HG03039 (cell line): ENCODE measurements around the gene CCSAP.
"Not testable (repeated sequence)": the region's sequence is repeated elsewhere in the genome, so short reads cannot be mapped to it uniquely, and the experiment has no call there.

Experiments
- ATAC-seq: cut with Tn5 transposase; IDR thresholded peaks from one replicate; pipeline ENCODE4 v1.9.1; 2021; ENCODE audit warnings: mild to moderate bottlenecking, moderate library complexity; ENCODE audit not compliant: unreplicated experiment

Gene CCSAP

DNA sequence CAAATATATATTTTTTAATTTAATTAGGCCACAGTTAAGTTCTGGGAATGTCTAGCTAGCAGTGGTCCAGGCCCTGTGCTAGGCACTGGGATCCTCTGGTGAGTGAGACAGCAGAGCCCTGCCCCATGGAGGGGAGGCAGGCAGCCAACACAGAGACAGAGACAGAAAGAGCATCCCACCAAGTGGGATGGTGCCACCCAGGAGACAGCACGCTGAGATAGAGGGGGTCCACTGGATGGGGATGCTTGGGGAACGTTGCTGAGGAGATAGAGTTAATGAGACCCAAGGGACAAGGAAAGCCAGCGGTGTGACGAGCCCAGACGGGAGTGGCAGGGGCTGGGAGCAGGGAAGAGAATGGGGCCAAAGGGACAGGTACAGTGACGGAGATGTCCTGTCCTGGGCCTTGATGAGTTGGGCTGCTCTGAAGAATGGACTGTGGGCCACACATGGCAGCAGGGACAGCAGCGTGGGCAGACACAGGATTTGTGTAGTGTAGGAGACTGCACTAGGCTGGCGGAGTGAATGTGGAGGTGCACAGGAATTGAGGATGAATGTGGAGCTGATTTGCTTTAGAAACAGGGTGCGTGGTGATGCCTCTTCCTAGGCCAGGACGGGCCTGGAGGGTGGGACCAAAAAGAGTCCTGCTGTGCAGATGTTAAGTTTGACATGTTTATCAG lies 49.2 kb downstream of the CCSAP start:
- ATAC-seq = no peak

DNA sequence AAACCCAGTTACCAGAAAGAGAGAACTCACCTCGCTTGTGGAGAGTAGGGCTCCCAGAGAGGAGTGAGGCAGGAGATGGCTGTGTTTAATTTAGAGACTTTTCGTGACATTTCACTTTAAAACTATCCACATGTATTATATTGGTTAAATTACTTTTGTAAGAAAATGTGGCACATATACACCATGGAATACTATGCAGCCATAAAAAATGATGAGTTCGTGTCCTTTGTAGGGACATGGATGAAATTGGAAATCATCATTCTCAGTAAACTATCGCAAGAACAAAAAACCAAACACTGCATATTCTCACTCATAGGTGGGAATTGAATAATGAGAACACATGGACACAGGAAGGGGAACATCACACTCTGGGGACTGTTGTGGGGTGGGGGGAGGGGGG lies 51.2 kb downstream of the CCSAP start:
- ATAC-seq = not testable (repeated sequence)

DNA sequence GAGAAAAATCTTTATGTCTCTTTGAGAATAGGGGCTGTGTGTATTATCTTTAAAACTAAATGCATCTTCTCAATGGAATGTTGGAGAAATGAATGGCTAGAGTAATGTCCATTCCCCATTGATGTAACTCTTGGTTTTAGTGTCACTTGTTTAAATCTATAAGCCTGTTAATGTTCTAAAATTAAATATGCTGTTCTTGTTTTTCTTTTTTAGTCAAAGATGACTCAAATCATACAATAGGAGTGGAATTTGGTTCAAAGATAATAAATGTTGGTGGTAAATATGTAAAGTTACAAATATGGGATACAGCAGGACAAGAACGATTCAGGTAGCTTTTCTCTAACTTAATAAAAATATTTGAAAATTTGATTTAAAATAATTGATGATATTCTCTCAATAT lies 54.3 kb downstream of the CCSAP start:
- no peak for ATAC-seq

DNA sequence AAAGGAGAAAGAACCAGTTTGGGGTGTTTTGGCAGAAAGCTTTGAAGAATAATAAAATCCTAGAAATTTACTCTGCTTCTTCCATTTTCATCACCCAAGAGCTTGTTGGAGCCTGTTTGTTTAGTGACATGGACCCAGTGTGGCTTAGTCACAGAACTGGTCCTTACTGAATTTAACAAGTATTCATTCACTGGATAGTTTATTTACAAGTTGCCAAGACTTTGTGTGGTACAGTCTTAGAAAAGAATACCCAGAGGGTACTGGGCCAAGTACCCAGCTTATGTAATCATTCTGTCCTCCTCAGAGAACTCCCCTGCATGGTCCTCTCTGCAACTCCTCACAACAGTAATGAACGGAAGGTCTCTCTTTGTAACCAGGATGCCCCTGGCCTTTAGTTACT lies 55.6 kb downstream of the CCSAP start:
- ATAC-seq = no peak

DNA sequence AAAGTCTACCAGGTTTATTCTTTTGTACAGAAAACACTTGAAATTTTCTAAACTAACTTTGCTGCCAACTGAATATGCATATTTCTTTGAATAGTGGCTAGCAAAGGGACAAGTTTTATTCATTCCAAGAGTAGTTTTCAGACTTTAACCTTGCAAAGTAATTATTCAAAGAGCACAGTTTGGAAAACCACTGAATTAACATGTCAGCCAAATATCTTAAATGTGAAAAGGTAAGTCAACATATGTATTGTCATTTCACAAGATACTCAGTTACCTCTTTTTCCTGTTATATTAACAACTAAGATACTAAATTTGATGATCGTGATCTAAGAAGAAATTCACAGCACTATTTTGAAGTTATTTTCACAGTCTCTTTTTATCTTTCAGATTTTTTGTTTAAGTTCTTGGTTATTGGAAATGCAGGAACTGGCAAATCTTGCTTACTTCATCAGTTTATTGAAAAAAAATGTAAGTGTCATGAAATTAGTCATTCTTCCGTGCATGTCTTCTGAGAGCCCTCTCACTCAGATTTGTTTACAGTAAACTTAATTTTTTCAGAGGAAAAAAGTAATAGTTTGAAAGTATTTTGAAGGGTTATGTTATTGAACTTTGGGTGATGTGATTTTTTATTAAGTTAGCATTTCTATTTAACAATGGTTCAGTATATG lies 56.6 kb downstream of the CCSAP start:
- ATAC-seq = no peak

DNA sequence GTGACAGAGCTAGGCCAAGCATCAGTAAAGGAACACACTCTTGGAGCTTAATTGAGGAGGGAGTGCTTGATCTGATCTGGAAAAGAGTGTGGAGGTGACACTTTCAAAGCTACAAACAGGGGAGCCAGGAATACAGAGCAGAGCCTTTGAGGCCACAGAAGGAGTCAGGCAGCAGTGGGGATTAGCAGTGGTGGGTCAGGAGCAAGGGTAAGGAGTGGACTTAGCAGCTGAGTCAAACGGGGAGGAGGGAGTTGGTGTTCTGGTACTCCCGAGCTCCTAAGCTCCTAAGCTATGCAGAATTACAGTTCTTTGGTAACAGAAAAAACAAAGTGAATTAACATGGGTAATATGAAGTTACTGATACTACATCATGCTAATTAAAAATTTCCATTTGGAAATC lies 57.4 kb downstream of the CCSAP start:
- no peak for ATAC-seq

GRCh38 chr1:229284887-229285286 lies 58.0 kb downstream of the CCSAP start:
- ATAC-seq = no peak

DNA sequence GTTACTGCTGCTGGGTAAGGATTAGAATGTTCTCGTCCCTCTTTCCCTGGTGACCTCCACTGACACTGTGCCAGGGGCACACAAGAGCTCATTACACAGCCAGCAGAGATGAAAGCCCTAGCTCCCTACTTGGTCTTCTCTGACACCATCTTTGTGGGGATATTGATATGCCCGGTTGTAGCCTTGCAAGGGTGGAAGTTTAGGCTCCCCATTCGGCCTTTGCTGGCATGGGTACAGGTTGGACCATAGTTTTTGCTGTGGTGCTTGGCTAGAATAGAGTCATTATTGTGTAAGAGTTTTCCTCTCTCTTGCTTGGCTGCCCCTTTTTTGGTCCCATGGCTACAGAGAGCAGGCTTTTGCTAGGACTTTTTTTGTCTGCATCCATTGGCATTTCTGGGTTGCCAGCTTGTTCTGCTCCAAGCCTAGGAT lies 59.6 kb downstream of the CCSAP start:
- no peak for ATAC-seq

GRCh38 chr1:229282295-229282823 lies 60.5 kb downstream of the CCSAP start:
- ATAC-seq = no peak

DNA sequence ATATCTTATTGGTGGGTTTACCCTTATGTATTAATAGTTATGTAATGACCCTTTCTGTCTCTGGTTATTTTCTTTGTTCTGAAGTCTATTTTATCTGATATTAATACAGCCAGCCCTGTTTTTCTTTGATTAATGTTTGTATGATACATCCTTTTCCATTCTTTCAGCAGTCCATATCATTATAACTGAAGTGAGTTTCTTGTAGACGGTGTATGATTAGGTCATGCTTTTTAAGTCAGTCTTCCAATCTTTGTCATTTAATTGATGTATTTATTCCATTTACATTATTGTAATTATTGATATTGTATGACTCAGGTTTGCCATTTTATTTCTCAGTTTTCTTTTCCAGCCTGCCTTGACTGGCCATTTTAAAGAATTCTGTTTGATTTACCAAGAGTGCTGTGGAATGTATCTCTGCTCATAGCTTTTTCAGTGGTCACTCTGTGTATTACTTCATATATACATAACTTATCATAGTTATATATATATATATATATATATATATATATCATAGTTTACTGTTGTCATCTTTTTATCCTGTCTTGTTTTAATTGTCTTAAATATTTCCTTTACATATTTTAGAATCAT lies 61.4 kb downstream of the CCSAP start:
- no peak for ATAC-seq

DNA sequence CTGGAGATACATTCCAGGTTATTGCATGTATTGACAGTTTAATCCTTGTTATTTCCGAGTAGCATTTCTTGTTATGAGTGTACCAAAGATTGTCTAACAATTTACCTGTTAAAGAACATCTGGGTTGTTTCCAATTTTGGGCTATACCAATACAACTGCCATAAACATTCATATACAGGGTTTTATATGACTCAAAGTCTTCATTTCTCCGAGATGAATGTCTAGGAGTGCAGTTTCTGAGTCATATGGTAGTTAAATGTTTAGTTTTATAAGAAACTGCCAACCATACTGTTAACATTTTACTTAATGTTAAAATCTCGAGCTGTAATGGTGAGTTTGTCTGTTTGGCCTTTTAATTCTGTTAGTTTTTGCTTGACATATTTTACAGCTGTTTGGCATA lies 61.9 kb downstream of the CCSAP start:
- ATAC-seq = no peak

DNA sequence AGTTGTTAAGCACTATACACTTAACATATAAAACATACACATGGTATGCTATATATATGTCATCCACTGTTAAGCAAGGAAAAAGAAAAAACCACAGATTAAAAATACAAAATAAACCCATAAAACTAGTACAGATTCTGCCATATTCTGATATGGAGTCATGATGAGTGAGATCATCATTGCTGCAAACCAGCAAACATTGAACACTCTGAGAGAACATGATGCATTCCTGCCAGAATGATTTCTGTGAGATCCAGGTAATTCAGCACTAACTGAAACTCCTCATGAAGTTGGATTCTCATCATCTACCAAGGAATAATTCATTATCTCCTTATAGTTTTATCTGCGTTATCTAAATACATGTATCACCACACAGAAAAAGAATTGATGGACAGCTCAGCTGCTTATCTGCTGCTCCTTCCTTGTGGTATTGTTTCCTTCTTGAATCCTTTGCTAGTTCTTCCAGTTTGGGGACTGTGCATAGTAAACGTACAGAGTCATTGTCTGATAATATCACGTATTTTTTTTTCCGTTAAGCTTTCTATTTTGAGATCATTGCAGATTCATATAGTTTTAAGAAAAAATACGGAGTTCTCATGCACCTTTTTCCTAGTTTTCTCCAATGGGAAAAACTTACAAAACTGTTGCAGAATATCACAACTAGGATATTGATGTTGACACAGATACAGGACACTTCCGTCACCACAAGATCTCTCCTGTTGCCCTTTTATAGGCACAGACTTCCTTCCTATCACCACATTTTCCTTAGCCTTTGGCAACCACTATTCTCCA lies 62.6 kb downstream of the CCSAP start:
- no peak for ATAC-seq

DNA sequence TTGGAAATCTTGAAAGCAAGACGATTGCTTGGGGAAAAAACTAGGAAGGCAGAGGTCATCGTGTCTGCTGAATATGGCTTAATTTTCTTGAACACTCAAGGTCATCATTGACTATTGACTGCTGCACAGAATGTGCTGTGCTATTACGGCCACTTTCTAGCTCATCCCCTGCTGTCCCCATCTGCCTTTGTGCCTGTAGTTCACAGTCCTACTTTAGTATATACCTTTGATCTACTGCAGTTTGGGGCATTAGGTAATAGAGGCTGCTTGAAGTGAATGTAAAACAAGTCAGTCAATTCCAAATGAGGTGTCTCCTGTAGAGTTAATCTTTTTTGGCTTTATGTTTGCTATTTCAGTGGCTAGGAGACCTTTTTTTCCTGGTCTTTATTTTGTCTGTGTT lies 63.6 kb downstream of the CCSAP start:
- no peak for ATAC-seq

GRCh38 chr1:229278120-229278741 lies 64.6 kb downstream of the CCSAP start:
- ATAC-seq = no peak

DNA sequence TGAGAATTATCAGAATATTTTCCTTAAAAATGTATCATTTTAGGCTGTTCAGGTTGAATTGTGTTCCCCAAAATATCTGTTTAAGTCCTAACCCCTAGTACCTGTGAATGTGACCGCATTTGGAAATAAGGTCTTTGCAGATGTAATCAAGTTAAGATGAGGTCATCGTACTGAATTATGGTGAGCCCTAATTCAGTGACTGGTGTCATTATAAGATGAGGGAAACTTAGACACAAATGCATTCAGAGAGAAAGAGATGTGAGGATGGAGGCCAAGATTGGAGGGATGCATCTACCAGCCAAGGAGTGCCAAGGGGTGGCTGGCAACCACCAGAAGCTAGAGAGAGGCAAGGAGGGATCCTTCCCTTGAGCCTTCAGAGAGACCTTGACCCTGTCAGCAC lies 67.8 kb downstream of the CCSAP start:
- ATAC-seq = no peak

DNA sequence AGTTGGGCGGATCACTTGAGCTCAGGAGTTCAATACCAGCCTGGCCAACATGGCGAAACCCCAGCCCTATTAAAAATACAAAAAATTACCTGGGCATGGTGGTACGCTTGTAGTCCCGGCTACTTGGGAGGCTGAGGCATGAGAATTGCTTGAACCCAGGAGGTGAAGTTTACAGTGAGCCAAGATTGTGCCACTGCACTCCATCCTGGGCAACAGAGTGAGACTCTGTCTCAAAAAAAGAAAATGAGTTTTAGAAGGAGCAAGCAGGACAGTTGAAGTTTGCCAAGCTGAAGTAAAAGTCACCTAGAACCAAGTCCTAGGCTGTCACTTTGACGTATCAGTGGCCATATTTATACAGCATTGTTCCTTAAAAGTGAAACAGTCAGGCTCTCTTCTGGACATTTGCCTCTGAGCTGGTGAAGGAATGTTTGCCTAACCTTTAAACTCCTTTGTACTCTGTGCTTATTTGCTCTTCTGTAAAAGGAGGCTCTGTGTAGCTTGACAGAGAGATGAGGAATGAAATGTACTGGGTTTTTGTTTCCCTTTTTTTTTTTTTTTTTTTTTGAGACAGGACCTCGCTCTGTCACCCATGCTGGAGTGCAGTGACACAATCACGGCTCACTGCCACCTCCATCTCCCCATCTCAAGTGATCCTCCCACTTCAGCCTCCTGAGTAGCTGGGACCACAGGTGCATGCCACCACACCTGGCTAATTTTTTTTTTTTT lies 69.2 kb downstream of the CCSAP start:
- ATAC-seq = no peak

GRCh38 chr1:229272164-229273158 lies 70.4 kb downstream of the CCSAP start:
- no peak for ATAC-seq

DNA sequence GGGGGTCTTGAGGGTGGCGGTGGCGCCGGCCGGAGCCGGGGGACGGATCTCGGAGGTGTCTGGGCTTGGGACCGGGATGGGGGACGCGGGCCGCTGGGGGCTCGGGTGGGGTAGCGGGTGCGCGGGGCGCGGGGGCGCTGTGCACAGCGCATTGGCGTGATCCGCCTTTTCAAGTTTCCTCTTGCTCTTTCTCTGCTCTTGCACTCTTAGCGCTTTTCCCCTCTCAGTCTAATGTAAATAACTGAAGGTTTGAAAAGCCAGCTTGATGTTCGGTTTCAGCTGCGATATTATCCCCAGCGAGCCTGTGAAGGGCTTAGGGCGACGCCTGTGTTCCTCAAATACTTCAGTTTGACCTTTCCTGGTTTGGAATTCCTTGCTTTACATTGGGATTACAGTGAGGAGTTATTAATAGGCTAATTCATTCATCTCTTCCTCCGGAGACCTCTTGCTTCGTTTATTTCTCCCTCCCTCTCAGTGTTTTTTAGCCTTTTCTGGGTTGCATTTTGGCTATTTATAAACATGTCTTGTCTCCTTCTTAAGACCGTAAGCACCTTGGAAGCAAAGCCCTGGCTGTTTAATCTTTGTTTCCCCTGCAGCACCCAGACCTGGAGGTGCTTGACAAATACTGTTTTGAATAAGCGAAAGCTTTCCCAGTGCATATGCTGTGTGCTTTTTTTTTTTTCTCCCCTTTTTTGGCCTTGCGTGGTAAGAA lies 71.2 kb downstream of the CCSAP start:
- ATAC-seq = peak; percentile 33
